Body of pancreas (tissue), 4 donors: ENCODE results near the gene C4A. TPM values are rescaled to one million over a fixed set of nuclear protein-coding genes. Genes with fewer than 3 reads are reported as not detected.

Experiments
- ATAC-seq: fragments of 150-250 bp; one replicate; pipeline ENCODE4 v1.9.1; 2016
- DNase-seq, 4 donors: peaks; one replicate each; pipeline ENCODE4 v3.0.0-alpha.2; 2019
- H3K27ac ChIP-seq, 4 donors: fragments of 200-600 bp; sonication (generic); 1 replicate in 3 of 4; 2 replicates in 1 of 4; pipeline versions ENCODE4 v1.5.1 to v1.6.1; 2016 to 2019; ENCODE audit warnings: mild to moderate bottlenecking in 1 of 4, mixed read lengths in 1 of 4, moderate library complexity in 1 of 4
- H3K27me3 ChIP-seq, 2 donors: fragments of 200-600 bp; sonication (generic); one replicate each; pipeline ENCODE4 v1.6.0; 2016; ENCODE audit warnings: mild to moderate bottlenecking in 1 of 2
- H3K36me3 ChIP-seq, 2 donors: fragments of 200-600 bp; sonication (generic); replicated peaks in 1 of 2; 2 replicates each; pipeline ENCODE4 v1.5.1; 2016; ENCODE audit warnings: low read depth in 2 of 2; ENCODE audit not compliant: insufficient read depth in 1 of 2
- H3K4me1 ChIP-seq: fragments of 200-600 bp; sonication (generic); one replicate; pipeline ENCODE4 v1.6.0; 2016
- H3K4me3 ChIP-seq, 2 donors: fragments of 200-600 bp; sonication (generic); 1 replicate in 1 of 2; 2 replicates in 1 of 2; pipeline ENCODE4 v1.5.1; 2016 to 2019
- H3K9me3 ChIP-seq, 3 donors: fragments of 200-600 bp; sonication (generic); 1 replicate in 2 of 3; 2 replicates in 1 of 3; pipeline ENCODE4 v1.5.1; 2016
- CTCF ChIP-seq, 7 experiments: fragments of 450-650 bp in 4 of 7; fragments of 200-600 bp in 3 of 7; sonication (generic) in 3 of 7; IDR thresholded peaks; one replicate each; pipeline ENCODE4 v1.5.1; 2016 to 2019; ENCODE audit warnings: antibody characterized with exemption in 7 of 7
- POLR2A ChIP-seq, 3 donors: fragments of 450-650 bp; IDR thresholded peaks; one replicate each; pipeline ENCODE4 v1.6.1; 2016; ENCODE audit warnings: antibody characterized with exemption in 3 of 3, mild to moderate bottlenecking in 2 of 3
- WGBS, 2 donors: methylation state at CpG; one replicate each; pipeline ENCODE4 v1.1.5; 2017; 5-methylcytosine and 5-hydroxymethylcytosine counted together
- intact Hi-C: fragments of 100-400 bp; cut with DNase I; formaldehyde crosslinking; loops from one replicate; pipeline ENCODE4 v1.15.1; 2023
- total RNA-seq, 2 donors: library from RNA; depleted of rRNA; stranded (reverse); fragments of >200 nt; gene quantifications; one replicate each; pipeline ENCODE4 v1.1.0, GENCODE V29; 2016

Gene C4A
- total RNA-seq, 2 donors from 2014 or later: 60.3 to 65.9 TPM

- DNase-seq (no peak), ATAC-seq (no peak)
- Histone ChIP-seq H3K9me3 (no peaks in the 10 kb centered on the region), H3K4me1 (peaks cover 11% of the 10 kb centered on the region), H3K4me3 (no peak overlapping the region), H3K36me3 (peaks cover 8 to 17% of the 10 kb centered on the region in 2 donors), H3K27ac (no peak overlapping the region), H3K27me3 (no peaks in the 10 kb centered on the region)
- intact Hi-C loops: loop anchor here (5.0 kb wide), 1 partner anchor 268 kb away; the partner anchor contains the start of gene LY6G5C
- no peak for TF ChIP-seq POLR2A (IDR thresholded peaks at IDR 0.05)
- TF ChIP-seq CTCF (IDR thresholded peaks at IDR 0.05): no peak
- WGBS, 2 donors: 77 to 83% methylated on average over 7 of the region's 7 CpGs
Measured at GRCh38 chr6:31949926-31950548, 31.8 kb upstream of the C4A start.

GRCh38 chr6:31952140-31952805, 29.6 kb upstream of the C4A start:
- DNase-seq (peak; percentile 61 to 74 (median 64)), ATAC-seq (peak; percentile 76)
- no peak overlapping the region for H3K4me3 ChIP-seq
- H3K27ac ChIP-seq: no peak overlapping the region
- peaks cover under 1% of the 10 kb centered on the region for H3K4me1 ChIP-seq
- peaks cover 8 to 25% of the 10 kb centered on the region in 2 donors for H3K36me3 ChIP-seq
- H3K27me3 ChIP-seq: no peaks in the 10 kb centered on the region
- WGBS, 2 donors: 51 to 53% methylated on average over 5 of the region's 5 CpGs
- intact Hi-C loops: loop anchor here (5.0 kb wide), 1 partner anchor 270 kb away; the partner anchor contains the start of gene LY6G5C
- TF ChIP-seq POLR2A (IDR thresholded peaks at IDR 0.05) (no peak), CTCF (IDR thresholded peaks at IDR 0.05) (peak; percentile 54 to 72 (median 64))
- no peaks in the 10 kb centered on the region for H3K9me3 ChIP-seq

- intact Hi-C loops: loop anchor here (5.0 kb wide), 1 partner anchor 271 kb away; the partner anchor contains the start of gene LY6G5C
- Histone ChIP-seq H3K9me3 (no peaks in the 10 kb centered on the region), H3K27ac (no peak overlapping the region), H3K4me1 (peaks cover 7% of the 10 kb centered on the region), H3K4me3 (no peak overlapping the region), H3K36me3 (peaks cover 8 to 25% of the 10 kb centered on the region in 2 donors), H3K27me3 (no peaks in the 10 kb centered on the region)
- no peak for ATAC-seq
- 68 to 84% methylated on average over 5 of the region's 5 CpGs for WGBS, 2 donors
- no peak for DNase-seq
- TF ChIP-seq POLR2A (IDR thresholded peaks at IDR 0.05) (no peak), CTCF (IDR thresholded peaks at IDR 0.05) (no peak)
Measured at GRCh38 chr6:31952890-31953289, 29.0 kb upstream of the C4A start.

- WGBS, 2 donors: 95 to 98% methylated on average over 27 to 28 of the region's 28 CpGs
- no peak for DNase-seq
- ATAC-seq: no peak
Measured at GRCh38 chr6:31954511-31954910, 27.3 kb upstream of the C4A start.

More at GRCh38 chr6:31954511-31954910, 27.3 kb upstream of the C4A start:
- peaks cover 16% of the 10 kb centered on the region for H3K4me1 ChIP-seq
- no peaks in the 10 kb centered on the region for H3K27me3 ChIP-seq
- no peak overlapping the region for H3K27ac ChIP-seq
- peaks cover 8 to 25% of the 10 kb centered on the region in 2 donors for H3K36me3 ChIP-seq
- intact Hi-C loops: loop anchor here (5.0 kb wide), 1 partner anchor 272 kb away; the partner anchor contains the start of gene LY6G5C
- H3K9me3 ChIP-seq: no peaks in the 10 kb centered on the region
- no peak overlapping the region for H3K4me3 ChIP-seq
- no peak for TF ChIP-seq POLR2A (IDR thresholded peaks at IDR 0.05)
- TF ChIP-seq CTCF (IDR thresholded peaks at IDR 0.05): no peak
